HG03095 (cell line): ENCODE data around the gene DNAH14.
"Not testable (repeated sequence)": the region's sequence is repeated elsewhere in the genome, so short reads cannot be mapped to it uniquely, and the experiment has no call there.

Source experiments
- ATAC-seq: cut with Tn5 transposase; IDR thresholded peaks from one replicate; pipeline ENCODE4 v1.9.1; 2021; ENCODE audit warnings: moderate library complexity; ENCODE audit not compliant: unreplicated experiment

The DNAH14 gene

GRCh38 chr1:224991550-224991949 is 62.1 kb downstream of the DNAH14 start:
- ATAC-seq, result not testable (repeated sequence)

GRCh38 chr1:224995602-224996001 is 66.1 kb downstream of the DNAH14 start:
- ATAC-seq, result no peak

GRCh38 chr1:224996266-224996665 is 66.8 kb downstream of the DNAH14 start:
- ATAC-seq, result no peak

- no peak for ATAC-seq
Observed at GRCh38 chr1:224998185-224998584, 68.7 kb downstream of the DNAH14 start.

GRCh38 chr1:225004396-225004795 is 74.9 kb downstream of the DNAH14 start:
- ATAC-seq, result no peak

GRCh38 chr1:225006352-225006751 is 76.9 kb downstream of the DNAH14 start:
- ATAC-seq, result not testable (repeated sequence)

- not testable (repeated sequence) for ATAC-seq
Observed at GRCh38 chr1:225008050-225008449, 78.6 kb downstream of the DNAH14 start.

GRCh38 chr1:225021037-225021436 is 91.6 kb downstream of the DNAH14 start:
- ATAC-seq, result no peak

- ATAC-seq, result no peak
Observed at GRCh38 chr1:225026701-225027100, 97.2 kb downstream of the DNAH14 start.

- ATAC-seq, result not testable (repeated sequence)
Observed at GRCh38 chr1:225036441-225036840, 107.0 kb downstream of the DNAH14 start.

- no peak for ATAC-seq
Observed at GRCh38 chr1:225042263-225042662, 112.8 kb downstream of the DNAH14 start.

GRCh38 chr1:225044258-225044657 is 114.8 kb downstream of the DNAH14 start:
- no peak for ATAC-seq

GRCh38 chr1:225049594-225049993 is 120.1 kb downstream of the DNAH14 start:
- ATAC-seq, result no peak

GRCh38 chr1:225063722-225064121 is 134.2 kb downstream of the DNAH14 start:
- ATAC-seq, result no peak

GRCh38 chr1:225070972-225071371 is 141.5 kb downstream of the DNAH14 start:
- ATAC-seq, result no peak

- ATAC-seq, result no peak
Observed at GRCh38 chr1:225097175-225097574, 167.7 kb downstream of the DNAH14 start.

- no peak for ATAC-seq
Observed at GRCh38 chr1:225111000-225111399, 181.5 kb downstream of the DNAH14 start.

- ATAC-seq, result no peak
Observed at GRCh38 chr1:225113265-225113664, 183.8 kb downstream of the DNAH14 start.

- ATAC-seq, result no peak
Observed at GRCh38 chr1:225114354-225114990, 185.0 kb downstream of the DNAH14 start.

- no peak for ATAC-seq
Observed at GRCh38 chr1:225119307-225119706, 189.8 kb downstream of the DNAH14 start.

- no peak for ATAC-seq
Observed at GRCh38 chr1:225121095-225121494, 191.6 kb downstream of the DNAH14 start.

GRCh38 chr1:225131869-225132268 is 202.4 kb downstream of the DNAH14 start:
- ATAC-seq, result no peak

GRCh38 chr1:225137976-225138375 is 208.5 kb downstream of the DNAH14 start:
- ATAC-seq, result no peak
